GM18907 (cell line): ENCODE measurements around the gene RAE1.
"Not testable (repeated sequence)": the region's sequence is repeated elsewhere in the genome, so short reads cannot be mapped to it uniquely, and the experiment has no call there.

Source experiments
- ATAC-seq: cut with Tn5 transposase; IDR thresholded peaks from one replicate; pipeline ENCODE4 v1.9.1; 2021; ENCODE audit warnings: mild to moderate bottlenecking, moderate library complexity; ENCODE audit not compliant: unreplicated experiment

RAE1 gene

DNA sequence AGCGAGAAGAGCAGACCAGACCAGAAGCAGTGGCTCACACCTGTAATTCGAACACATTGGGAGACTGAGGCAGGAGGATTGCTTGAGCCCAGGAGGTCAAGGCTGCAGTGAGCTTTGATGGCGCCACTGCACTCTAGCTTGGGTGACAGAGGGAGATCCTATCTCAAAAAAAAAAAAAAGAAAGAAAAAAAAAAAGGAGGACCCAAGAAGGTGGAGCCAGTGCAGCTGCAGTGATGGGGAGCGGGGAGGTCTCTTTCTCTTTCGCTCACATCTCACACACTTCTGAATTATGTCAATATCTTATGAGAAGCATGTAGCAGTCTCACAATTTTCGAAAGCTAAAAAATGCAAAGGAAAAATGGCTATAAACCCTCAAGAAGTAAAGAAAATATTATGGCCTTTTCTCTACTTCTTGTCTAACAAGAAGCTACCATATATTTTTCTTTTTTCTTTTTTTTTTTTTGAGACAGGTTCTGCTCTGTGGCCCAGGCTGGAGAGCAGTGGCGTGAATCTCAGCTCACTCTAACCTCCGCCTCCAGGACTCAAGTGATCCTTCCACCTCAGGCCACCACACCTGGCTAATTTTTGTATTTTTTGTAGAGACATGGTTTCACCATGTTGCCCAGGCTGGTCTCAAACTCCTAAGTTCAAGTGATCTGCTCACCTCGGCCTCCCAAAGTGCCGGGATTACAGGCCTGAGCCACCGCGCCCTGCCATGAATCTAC lies 25.3 kb upstream of the RAE1 start:
- ATAC-seq: no peak

- ATAC-seq: no peak
Measured at GRCh38 chr20:57326667-57327455, 24.2 kb upstream of the RAE1 start.

DNA sequence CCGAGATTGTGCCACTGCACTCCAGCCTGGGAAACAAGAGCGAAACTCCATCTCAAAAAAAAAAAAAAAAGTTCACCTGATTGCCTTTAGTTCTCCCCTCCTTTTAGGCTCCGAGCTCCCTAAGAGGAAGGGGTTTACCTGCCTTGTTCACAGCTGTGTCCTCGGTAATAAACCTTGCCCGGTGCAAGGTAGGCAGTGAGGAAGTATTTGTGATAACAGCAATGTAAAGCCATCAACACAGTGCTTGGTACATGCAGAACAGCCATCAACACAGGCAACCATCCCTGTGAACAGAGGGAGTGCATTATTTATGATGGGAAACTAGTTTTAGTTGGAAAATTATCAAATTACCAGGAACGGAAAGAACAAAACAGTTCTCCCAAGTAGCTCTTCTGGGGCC lies 23.2 kb upstream of the RAE1 start:
- no peak for ATAC-seq

GRCh38 chr20:57329608-57330221 lies 21.3 kb upstream of the RAE1 start, which contains the start of gene SPO11:
Gene SPO11 (plus strand): TSS chr20:57329803. CDS start chr20:57329868, 65 bp downstream.
- ATAC-seq: no peak

- ATAC-seq: no peak
Measured at GRCh38 chr20:57330998-57331397, 20.1 kb upstream of the RAE1 start.

- ATAC-seq: no peak
Measured at GRCh38 chr20:57332105-57333089, 18.7 kb upstream of the RAE1 start.

- ATAC-seq: no peak
Measured at GRCh38 chr20:57335392-57335791, 15.7 kb upstream of the RAE1 start.

DNA sequence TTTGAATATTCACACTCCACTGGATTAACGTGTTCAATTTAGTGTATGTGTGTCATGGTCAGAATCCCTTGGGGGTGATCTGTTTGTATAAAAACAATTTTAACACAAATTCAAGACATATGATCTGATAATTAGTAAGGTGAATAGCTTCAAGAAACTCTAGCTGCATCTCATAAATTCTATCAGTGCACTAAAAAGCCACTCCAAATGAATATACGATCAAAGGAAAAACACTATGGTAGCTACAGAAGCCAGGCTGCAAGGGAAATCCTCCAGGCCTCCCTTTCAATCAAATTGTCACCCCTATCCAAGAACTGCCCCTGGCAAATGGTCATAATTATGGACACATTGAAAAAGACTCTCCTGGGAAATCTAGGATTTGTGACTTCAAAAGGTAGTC lies 9.4 kb upstream of the RAE1 start:
- no peak for ATAC-seq

- no peak for ATAC-seq
Measured at GRCh38 chr20:57342829-57343228, 8.2 kb upstream of the RAE1 start.

DNA sequence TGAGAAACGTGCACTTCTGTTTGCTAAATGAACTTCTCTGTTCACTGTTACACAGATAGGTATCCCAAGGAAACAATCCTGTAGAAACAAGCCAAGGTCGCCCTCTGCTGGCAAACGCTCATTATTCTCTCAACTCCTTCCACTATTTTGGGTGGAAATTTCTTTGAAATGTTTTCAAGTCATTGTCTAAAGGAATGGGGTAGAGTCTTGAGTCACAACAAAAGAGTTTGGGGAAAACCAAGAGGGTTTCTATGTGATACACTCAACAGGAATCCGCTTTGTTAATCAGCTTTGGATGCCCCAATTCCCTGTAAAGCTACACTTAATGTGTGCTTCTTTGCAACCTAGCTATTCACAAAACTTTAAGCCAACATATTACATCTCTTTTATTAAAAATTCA lies 4.6 kb upstream of the RAE1 start:
- no peak for ATAC-seq

DNA sequence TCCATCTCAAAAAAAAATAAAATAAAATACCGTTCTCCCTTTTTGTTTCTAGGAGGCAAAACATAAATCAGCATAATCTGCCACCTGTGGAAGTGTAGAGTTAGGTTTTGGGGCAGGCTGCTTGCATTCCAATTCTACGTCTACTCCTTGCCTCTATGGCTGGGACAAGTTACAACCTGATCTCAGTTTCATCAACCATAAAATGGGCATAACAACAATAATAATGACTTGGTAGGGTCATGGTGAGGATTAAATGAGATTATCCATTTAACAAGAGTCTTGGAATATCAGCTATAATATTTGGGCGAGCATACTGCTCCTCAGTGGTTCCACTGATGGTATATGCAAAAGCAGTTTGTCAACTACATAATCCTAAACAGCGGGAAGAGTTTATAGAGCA lies 3.7 kb upstream of the RAE1 start:
- no peak for ATAC-seq

GRCh38 chr20:57348200-57348921 lies 2.7 kb upstream of the RAE1 start:
- ATAC-seq: not testable (repeated sequence)

- not testable (repeated sequence) for ATAC-seq
Measured at GRCh38 chr20:57348922-57349574, 2.0 kb upstream of the RAE1 start.

- ATAC-seq: no peak
Measured at GRCh38 chr20:57350081-57350710, 859 bp upstream of the RAE1 start.

- ATAC-seq: not testable (repeated sequence)
Measured at GRCh38 chr20:57350726-57351041, 371 bp upstream of the RAE1 start.

GRCh38 chr20:57352305-57352704 lies 1.2 kb downstream of the RAE1 start:
- no peak for ATAC-seq

GRCh38 chr20:57353351-57353750 lies 2.3 kb downstream of the RAE1 start:
- ATAC-seq: no peak

DNA sequence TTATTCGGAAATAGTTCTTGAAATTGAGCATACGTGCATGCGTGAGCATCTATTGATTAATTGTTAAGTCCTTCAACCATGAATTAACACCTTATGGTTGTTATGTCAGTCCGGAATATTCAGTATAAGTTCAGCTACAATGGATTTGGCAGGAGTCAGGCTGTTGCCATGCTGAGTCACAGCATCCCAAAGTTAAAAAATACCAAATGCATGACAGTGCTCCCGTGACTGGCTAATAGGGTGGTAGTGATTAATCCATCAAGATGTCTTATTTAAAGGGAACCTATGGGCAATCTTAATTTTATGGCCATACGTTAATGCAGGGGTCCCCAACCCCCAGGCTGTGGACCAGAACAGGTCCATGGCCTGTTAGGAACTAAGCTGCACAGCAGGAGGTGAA lies 10.5 kb downstream of the RAE1 start:
- no peak for ATAC-seq

DNA sequence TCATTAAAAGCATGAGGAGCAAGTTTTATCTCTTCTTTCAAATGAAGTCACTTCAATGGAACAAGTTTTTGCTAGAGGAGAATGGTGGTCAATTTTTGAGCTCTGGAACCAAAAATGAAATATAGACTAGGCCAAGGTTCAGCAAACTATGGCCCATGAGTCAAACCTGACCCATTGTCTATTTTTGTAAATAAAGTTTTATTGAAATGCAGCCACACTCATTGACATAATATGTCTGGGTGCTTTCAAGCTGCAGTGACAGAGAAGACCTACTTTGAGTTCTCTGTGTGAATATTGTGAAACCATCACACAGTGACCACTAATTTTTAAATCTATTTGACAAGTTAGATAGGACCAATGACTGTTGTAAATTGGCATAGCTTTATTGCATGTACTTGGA lies 13.4 kb downstream of the RAE1 start:
- ATAC-seq: no peak
